ENCODE results near the gene SEPTIN1. TPM values are rescaled to one million over a fixed set of nuclear protein-coding genes. Genes with fewer than 3 reads are reported as not detected.

Gene SEPTIN1
- total RNA-seq, 1 donor from 2014 or later = 2.0 TPM

GRCh38 chr16:30383521-30383920, 1.2 kb upstream of the SEPTIN1 start:
- TF ChIP-seq, protein P1, sequence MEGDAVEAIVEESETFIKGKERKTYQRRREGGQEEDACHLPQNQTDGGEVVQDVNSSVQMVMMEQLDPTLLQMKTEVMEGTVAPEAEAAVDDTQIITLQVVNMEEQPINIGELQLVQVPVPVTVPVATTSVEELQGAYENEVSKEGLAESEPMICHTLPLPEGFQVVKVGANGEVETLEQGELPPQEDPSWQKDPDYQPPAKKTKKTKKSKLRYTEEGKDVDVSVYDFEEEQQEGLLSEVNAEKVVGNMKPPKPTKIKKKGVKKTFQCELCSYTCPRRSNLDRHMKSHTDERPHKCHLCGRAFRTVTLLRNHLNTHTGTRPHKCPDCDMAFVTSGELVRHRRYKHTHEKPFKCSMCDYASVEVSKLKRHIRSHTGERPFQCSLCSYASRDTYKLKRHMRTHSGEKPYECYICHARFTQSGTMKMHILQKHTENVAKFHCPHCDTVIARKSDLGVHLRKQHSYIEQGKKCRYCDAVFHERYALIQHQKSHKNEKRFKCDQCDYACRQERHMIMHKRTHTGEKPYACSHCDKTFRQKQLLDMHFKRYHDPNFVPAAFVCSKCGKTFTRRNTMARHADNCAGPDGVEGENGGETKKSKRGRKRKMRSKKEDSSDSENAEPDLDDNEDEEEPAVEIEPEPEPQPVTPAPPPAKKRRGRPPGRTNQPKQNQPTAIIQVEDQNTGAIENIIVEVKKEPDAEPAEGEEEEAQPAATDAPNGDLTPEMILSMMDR (IDR thresholded peaks at IDR 0.05; ENCODE audit: unreplicated experiment) = no peak
- H3K36me3 Mint-ChIP-seq (ENCODE audit: insufficient read depth) = peaks cover 2% of the 10 kb centered on the region

GRCh38 chr16:30381291-30382041, 895 bp downstream of the SEPTIN1 start:
- no peak for DNase-seq (ENCODE audit: low spot score, unreplicated experiment)
- Mint-ChIP-seq H3K27ac (peak overlapping the region; percentile 59), H3K4me3 (ENCODE audit: low read depth) (no peak overlapping the region), H3K9me3 (ENCODE audit: low read depth) (no peaks in the 10 kb centered on the region), H3K27me3 (no peaks in the 10 kb centered on the region), H3K36me3 (ENCODE audit: insufficient read depth) (peaks cover 2% of the 10 kb centered on the region), H3K4me1 (ENCODE audit: low read depth) (peaks cover 11% of the 10 kb centered on the region)
- TF ChIP-seq, protein P1 (IDR thresholded peaks at IDR 0.05; ENCODE audit: unreplicated experiment) = no peak

More at GRCh38 chr16:30383521-30383920, 1.2 kb upstream of the SEPTIN1 start:
- Mint-ChIP-seq H3K9me3 (ENCODE audit: low read depth) (no peaks in the 10 kb centered on the region), H3K27ac (no peak overlapping the region), H3K27me3 (no peaks in the 10 kb centered on the region), H3K4me3 (ENCODE audit: low read depth) (no peak overlapping the region), H3K4me1 (ENCODE audit: low read depth) (peaks cover 6% of the 10 kb centered on the region)
- DNase-seq (ENCODE audit: low spot score, unreplicated experiment) = no peak

- Mint-ChIP-seq H3K4me3 (ENCODE audit: low read depth) (no peak overlapping the region), H3K4me1 (ENCODE audit: low read depth) (peaks cover 11% of the 10 kb centered on the region), H3K36me3 (ENCODE audit: insufficient read depth) (peaks cover 2% of the 10 kb centered on the region), H3K27ac (no peak overlapping the region), H3K27me3 (no peaks in the 10 kb centered on the region), H3K9me3 (ENCODE audit: low read depth) (no peaks in the 10 kb centered on the region)
- TF ChIP-seq, protein P1 (IDR thresholded peaks at IDR 0.05; ENCODE audit: unreplicated experiment) = no peak
- no peak for DNase-seq (ENCODE audit: low spot score, unreplicated experiment)
Measured at GRCh38 chr16:30380803-30381208, 1.6 kb downstream of the SEPTIN1 start.

GRCh38 chr16:30380072-30380802, 2.1 kb downstream of the SEPTIN1 start:
- Mint-ChIP-seq H3K27ac (peak overlapping the region; percentile 99), H3K27me3 (no peaks in the 10 kb centered on the region), H3K4me3 (ENCODE audit: low read depth) (peak overlapping the region; percentile 93), H3K9me3 (ENCODE audit: low read depth) (no peaks in the 10 kb centered on the region), H3K4me1 (ENCODE audit: low read depth) (peaks cover 11% of the 10 kb centered on the region), H3K36me3 (ENCODE audit: insufficient read depth) (peaks cover 2% of the 10 kb centered on the region)
- DNase-seq (ENCODE audit: low spot score, unreplicated experiment) = no peak
- TF ChIP-seq, protein P1 (IDR thresholded peaks at IDR 0.05; ENCODE audit: unreplicated experiment) = no peak

DNA sequence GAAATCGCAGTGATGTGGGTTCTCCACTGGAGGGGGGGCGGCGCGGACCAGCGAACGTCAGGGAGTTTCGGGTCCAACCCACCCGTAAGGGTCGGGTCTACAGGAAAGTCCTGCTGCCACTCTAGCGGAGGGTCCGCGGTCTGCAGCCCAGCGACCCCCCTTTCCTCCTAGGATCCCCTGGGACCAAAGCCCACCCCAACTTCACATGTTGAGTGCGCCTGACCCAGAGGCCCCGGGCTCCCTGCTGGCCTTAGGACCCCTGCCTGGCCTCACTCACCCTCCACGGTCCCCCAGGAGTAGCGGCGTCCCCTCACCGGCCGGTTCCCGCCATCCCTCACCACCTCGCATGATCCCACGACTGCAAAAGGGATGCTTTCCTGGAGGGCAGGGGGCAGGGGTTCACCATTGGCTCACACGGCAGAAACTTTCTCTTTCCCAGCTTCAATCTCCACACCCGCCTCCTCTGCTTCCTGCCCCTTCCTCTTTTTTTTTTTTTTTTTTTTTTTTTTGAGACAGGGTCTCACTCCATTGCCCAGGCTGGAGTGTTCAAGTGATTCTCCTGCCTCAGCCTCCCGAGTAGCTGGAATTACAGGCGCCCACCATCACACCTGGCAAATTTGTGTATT, 3.1 kb downstream of the SEPTIN1 start:
- no peaks in the 10 kb centered on the region for H3K9me3 Mint-ChIP-seq (ENCODE audit: low read depth)
- peak overlapping the region; percentile 93 for H3K4me3 Mint-ChIP-seq (ENCODE audit: low read depth)
- peaks cover 2% of the 10 kb centered on the region for H3K36me3 Mint-ChIP-seq (ENCODE audit: insufficient read depth)
- TF ChIP-seq, protein P1 (IDR thresholded peaks at IDR 0.05; ENCODE audit: unreplicated experiment) = peak; percentile 16
- DNase-seq (ENCODE audit: low spot score, unreplicated experiment) = no peak
- H3K27me3 Mint-ChIP-seq = no peaks in the 10 kb centered on the region
- H3K4me1 Mint-ChIP-seq (ENCODE audit: low read depth) = peaks cover 11% of the 10 kb centered on the region
- peak overlapping the region; percentile 99 for H3K27ac Mint-ChIP-seq
